Naive thymus-derived CD8-positive, alpha-beta T cell (primary cell): Measurements from ENCODE around the gene GOLIM4. TPM values are rescaled to one million over a fixed set of nuclear protein-coding genes. Genes with fewer than 3 reads are reported as not detected.
"Not testable (repeated sequence)": the region's sequence is repeated elsewhere in the genome, so short reads cannot be mapped to it uniquely, and the experiment has no call there.

Experiments used
- ATAC-seq, 2 donors: fragments of 150-1000 bp; cut with Tn5 transposase in 1 of 2; sonication (Bioruptor Pico), chemical (Tn5 transposase) in 1 of 2; 1 replicate in 1 of 2; 2 replicates in 1 of 2; pipeline ENCODE4 v1.10.0; 2021; ENCODE audit warnings: mild to moderate bottlenecking in 2 of 2, moderate library complexity in 2 of 2
- POLR2A ChIA-PET: fragments of 350-600 bp; sonication (Branson Sonifier 250); formaldehyde crosslinking; loops from one replicate; lab custom pipeline; 2021; ENCODE audit warnings: antibody characterized with exemption; lab: Charles Lee
- DNase-seq, 10 donors: peaks; one replicate each; pipeline versions ENCODE4 v3.0.0 to v3.0.0-alpha.2; 2020 to 2022
- H3K27ac Mint-ChIP-seq, 10 donors: one replicate each; pipeline ENCODE4 v1.8.0; 2020 to 2022; ENCODE audit warnings: mild to moderate bottlenecking in 10 of 10, mixed read lengths in 10 of 10, moderate library complexity in 4 of 10, inconsistent platforms in 1 of 10
- H3K27me3 Mint-ChIP-seq, 5 donors: one replicate each; pipeline ENCODE4 v1.8.0; 2021 to 2022; ENCODE audit warnings: mixed read lengths in 5 of 5
- H3K36me3 Mint-ChIP-seq, 3 donors: one replicate each; pipeline ENCODE4 v1.8.0; 2020 to 2022; ENCODE audit warnings: mixed read lengths in 3 of 3, mild to moderate bottlenecking in 2 of 3, inconsistent platforms in 1 of 3
- H3K4me1 Mint-ChIP-seq, 4 donors: one replicate each; pipeline ENCODE4 v1.8.0; 2021 to 2022; ENCODE audit warnings: mixed read lengths in 4 of 4
- H3K4me3 Mint-ChIP-seq, 10 donors: one replicate each; pipeline ENCODE4 v1.8.0; 2020 to 2022; ENCODE audit warnings: mild to moderate bottlenecking in 10 of 10, mixed read lengths in 10 of 10, moderate library complexity in 6 of 10, inconsistent platforms in 1 of 10
- H3K9me3 Mint-ChIP-seq, 9 donors: one replicate each; pipeline ENCODE4 v1.8.0; 2020 to 2022; ENCODE audit warnings: mixed read lengths in 9 of 9, mild to moderate bottlenecking in 3 of 9, inconsistent platforms in 1 of 9, moderate library complexity in 1 of 9
- polyA plus RNA-seq, 3 donors: library from polyadenylated mRNA; unstranded; fragments of 300-500 nt; fragmentation: Illumina TruSeq; gene quantifications; one replicate each; pipeline ENCODE4 v1.2.3, GENCODE V29; 2021
- total RNA-seq, 8 experiments: library from RNA in 2 of 8; stranded (reverse) in 2 of 8; gene quantifications; one replicate each; pipeline ENCODE4 v1.2.3 and lab custom pipeline; 2021 to 2026

Gene GOLIM4
- under 1 TPM; 0.26 to 0.66 TPM for total RNA-seq
- polyA plus RNA-seq: under 1 TPM in 2 of 3 donors, not detected in 1; 0.17 to 0.25 TPM
- total RNA-seq (lab: John Stamatoyannopoulos, UW): 0.14 to 6.6 (median 2.1) reads per million in 6 experiments

- peak; percentile 56 to 68 for ATAC-seq
- POLR2A ChIA-PET: no interaction called here
- Mint-ChIP-seq H3K27ac (peak within 1 kb of the TSS in 4 of 10 donors; percentile 13 to 61 (median 38)), H3K9me3 (no peaks in the 10 kb centered on the region), H3K4me3 (peak within 1 kb of the TSS; percentile 70 to 93 (median 88)), H3K4me1 (peaks cover 3 to 19% (median 9%) of the 10 kb centered on the region in 4 donors), H3K27me3 (peaks cover 18 to 47% (median 37%) of the 10 kb centered on the region in 5 donors), H3K36me3 (no peaks in the 10 kb centered on the region)
- peak in 9 of 10 donors; percentile 4 to 65 (median 9) for DNase-seq
These were observed at the start of gene GOLIM4 for GRCh38 chr3:168095611-168096209. Gene GOLIM4 (minus strand): TSS chr3:168095924. CDS start chr3:168095285, 639 bp downstream.

GRCh38 chr3:168141405-168141998 lies 45.8 kb upstream of the GOLIM4 start:
- Mint-ChIP-seq H3K27me3 (no peaks in the 10 kb centered on the region), H3K4me3 (no peak overlapping the region), H3K9me3 (no peaks in the 10 kb centered on the region), H3K27ac (no peak overlapping the region), H3K36me3 (no peaks in the 10 kb centered on the region), H3K4me1 (no peaks in the 10 kb centered on the region)
- POLR2A ChIA-PET: no interaction called here
- DNase-seq (no peak), ATAC-seq (no peak)

GRCh38 chr3:168139947-168140346 lies 44.2 kb upstream of the GOLIM4 start:
- POLR2A ChIA-PET: no interaction called here
- DNase-seq: no peak
- Mint-ChIP-seq H3K36me3 (no peaks in the 10 kb centered on the region), H3K27ac (no peak overlapping the region), H3K4me1 (no peaks in the 10 kb centered on the region), H3K9me3 (no peaks in the 10 kb centered on the region), H3K27me3 (no peaks in the 10 kb centered on the region), H3K4me3 (no peak overlapping the region)
- no peak for ATAC-seq

GRCh38 chr3:168138421-168138820 lies 42.7 kb upstream of the GOLIM4 start:
- H3K4me3 Mint-ChIP-seq: no peak overlapping the region
- no peaks in the 10 kb centered on the region for H3K9me3 Mint-ChIP-seq
- H3K4me1 Mint-ChIP-seq: no peaks in the 10 kb centered on the region
- ATAC-seq (no peak), DNase-seq (no peak)
- no peaks in the 10 kb centered on the region for H3K27me3 Mint-ChIP-seq
- POLR2A ChIA-PET: no interaction called here
- no peak overlapping the region for H3K27ac Mint-ChIP-seq
- H3K36me3 Mint-ChIP-seq: no peaks in the 10 kb centered on the region

- Mint-ChIP-seq H3K9me3 (peaks cover 0 to 8% (median 0%) of the 10 kb centered on the region in 9 donors), H3K4me1 (no peaks in the 10 kb centered on the region), H3K27ac (no peak overlapping the region), H3K36me3 (no peaks in the 10 kb centered on the region), H3K4me3 (no peak overlapping the region), H3K27me3 (peaks cover 0 to 10% (median 0%) of the 10 kb centered on the region in 5 donors)
- POLR2A ChIA-PET: no interaction called here
- no peak for ATAC-seq
- no peak for DNase-seq
These were observed 39.2 kb upstream of the GOLIM4 start for GRCh38 chr3:168134931-168135330.

GRCh38 chr3:168130250-168130649 lies 34.5 kb upstream of the GOLIM4 start:
- H3K27me3 Mint-ChIP-seq: peaks cover 1 to 28% (median 5%) of the 10 kb centered on the region in 5 donors
- POLR2A ChIA-PET, H3K36me3 Mint-ChIP-seq: not testable (repeated sequence)

GRCh38 chr3:168128463-168128862 lies 32.7 kb upstream of the GOLIM4 start:
- ATAC-seq, DNase-seq, H3K4me3 Mint-ChIP-seq, H3K36me3 Mint-ChIP-seq, H3K4me1 Mint-ChIP-seq, POLR2A ChIA-PET: not testable (repeated sequence)
- Mint-ChIP-seq H3K27ac (peak overlapping the region in 1 of 10 donors; percentile 54), H3K9me3 (peaks cover 3 to 26% (median 15%) of the 10 kb centered on the region in 9 donors), H3K27me3 (peaks cover 1 to 28% (median 5%) of the 10 kb centered on the region in 5 donors)

More at GRCh38 chr3:168130250-168130649, 34.5 kb upstream of the GOLIM4 start:
- H3K4me3 Mint-ChIP-seq, H3K27ac Mint-ChIP-seq, DNase-seq, ATAC-seq, H3K4me1 Mint-ChIP-seq: not testable (repeated sequence)
- H3K9me3 Mint-ChIP-seq: peaks cover 3 to 26% (median 14%) of the 10 kb centered on the region in 9 donors

- POLR2A ChIA-PET: no interaction called here
- H3K4me3 Mint-ChIP-seq: no peak overlapping the region
- H3K9me3 Mint-ChIP-seq: peaks cover 3 to 26% (median 15%) of the 10 kb centered on the region in 9 donors
- ATAC-seq: no peak
- H3K27ac Mint-ChIP-seq: no peak overlapping the region
- H3K27me3 Mint-ChIP-seq: peaks cover 1 to 28% (median 5%) of the 10 kb centered on the region in 5 donors
- H3K36me3 Mint-ChIP-seq: peaks cover 0 to 8% (median 0%) of the 10 kb centered on the region in 3 donors
- H3K4me1 Mint-ChIP-seq: no peaks in the 10 kb centered on the region
- DNase-seq: no peak
These were observed 31.7 kb upstream of the GOLIM4 start for GRCh38 chr3:168127466-168127865.

GRCh38 chr3:168124791-168125190 lies 29.1 kb upstream of the GOLIM4 start:
- no peak overlapping the region for H3K27ac Mint-ChIP-seq
- H3K4me3 Mint-ChIP-seq: no peak overlapping the region
- no peaks in the 10 kb centered on the region for H3K4me1 Mint-ChIP-seq
- ATAC-seq (no peak), DNase-seq (no peak)
- H3K27me3 Mint-ChIP-seq: peaks cover 1 to 17% (median 5%) of the 10 kb centered on the region in 5 donors
- H3K9me3 Mint-ChIP-seq: peaks cover 3 to 26% (median 9%) of the 10 kb centered on the region in 9 donors
- POLR2A ChIA-PET: no interaction called here
- H3K36me3 Mint-ChIP-seq: peaks cover 0 to 8% (median 0%) of the 10 kb centered on the region in 3 donors

GRCh38 chr3:168124291-168124690 lies 28.6 kb upstream of the GOLIM4 start:
- H3K4me3 Mint-ChIP-seq: no peak overlapping the region
- POLR2A ChIA-PET: no interaction called here
- peaks cover 0 to 12% (median 5%) of the 10 kb centered on the region in 5 donors for H3K27me3 Mint-ChIP-seq
- peaks cover 0 to 4% (median 0%) of the 10 kb centered on the region in 3 donors for H3K36me3 Mint-ChIP-seq
- H3K9me3 Mint-ChIP-seq: peaks cover 2 to 26% (median 9%) of the 10 kb centered on the region in 9 donors
- ATAC-seq: no peak
- DNase-seq: no peak
- no peaks in the 10 kb centered on the region for H3K4me1 Mint-ChIP-seq
- no peak overlapping the region for H3K27ac Mint-ChIP-seq

- peaks cover 0 to 11% (median 5%) of the 10 kb centered on the region in 5 donors for H3K27me3 Mint-ChIP-seq
- no peaks in the 10 kb centered on the region for H3K36me3 Mint-ChIP-seq
- H3K4me1 Mint-ChIP-seq: no peaks in the 10 kb centered on the region
- H3K9me3 Mint-ChIP-seq: peaks cover 0 to 26% (median 9%) of the 10 kb centered on the region in 9 donors
- DNase-seq (no peak), ATAC-seq (no peak)
- H3K27ac Mint-ChIP-seq: no peak overlapping the region
- no peak overlapping the region for H3K4me3 Mint-ChIP-seq
- POLR2A ChIA-PET: no interaction called here
These were observed 27.8 kb upstream of the GOLIM4 start for GRCh38 chr3:168123201-168124176.

GRCh38 chr3:168121184-168122017 lies 25.7 kb upstream of the GOLIM4 start:
- POLR2A ChIA-PET: no interaction called here
- Mint-ChIP-seq H3K27ac (no peak overlapping the region), H3K36me3 (no peaks in the 10 kb centered on the region), H3K9me3 (peaks cover 0 to 19% (median 2%) of the 10 kb centered on the region in 9 donors), H3K27me3 (peaks cover 3 to 11% (median 3%) of the 10 kb centered on the region in 5 donors), H3K4me1 (no peaks in the 10 kb centered on the region), H3K4me3 (no peak overlapping the region)
- ATAC-seq: no peak
- DNase-seq: no peak
